Measurements from ENCODE around the gene IMPDH1. TPM values are rescaled to one million over a fixed set of nuclear protein-coding genes. Genes with fewer than 3 reads are reported as not detected.

IMPDH1 gene
- total RNA-seq, 2 experiments from 2014 or later: 81.1 to 81.7 TPM

GRCh38 chr7:128357217-128357613, 52.6 kb downstream of the IMPDH1 start:
- POLR2A ChIA-PET: no interaction called here
- CTCF ChIA-PET: interaction anchor here (5.6 kb wide), 1 partner anchor 9 kb away, joined by 21 read pairs; no protein-coding TSS in a partner anchor

DNA sequence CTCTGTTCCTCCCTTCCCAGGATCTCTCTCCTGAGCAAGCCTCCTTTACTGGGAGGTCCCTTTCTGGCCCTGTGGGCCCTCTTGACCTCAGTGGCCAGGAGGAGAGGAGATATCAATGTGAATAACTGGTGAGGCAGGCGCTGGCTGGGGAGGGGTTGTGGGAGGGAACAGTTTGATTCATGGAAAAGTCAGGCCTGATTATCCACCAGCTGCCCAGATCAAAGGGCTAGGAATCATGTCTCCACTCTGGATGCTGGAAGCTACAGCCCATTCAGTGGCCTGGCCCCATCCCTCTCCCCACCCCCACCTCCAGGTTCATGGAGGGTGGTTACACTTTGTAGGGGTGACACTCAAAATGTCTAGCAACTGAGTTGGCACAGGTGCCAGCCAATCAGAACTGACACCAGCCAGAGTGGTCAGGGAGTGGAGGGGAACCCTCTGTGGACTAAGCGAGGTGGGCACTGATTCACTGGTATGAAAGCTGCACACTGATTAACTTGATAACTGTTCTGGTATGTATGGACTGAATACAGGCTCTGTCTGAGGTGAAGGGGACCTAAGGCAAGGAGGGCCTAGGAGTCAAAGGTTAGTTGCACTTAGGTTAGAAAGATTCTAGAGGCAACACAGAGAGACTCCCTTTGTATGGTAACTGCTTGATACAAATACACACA, 53.1 kb downstream of the IMPDH1 start:
- POLR2A ChIA-PET: no interaction called here
- CTCF ChIA-PET: interaction anchor here (5.6 kb wide), 1 partner anchor 9 kb away, joined by 21 read pairs; no protein-coding TSS in a partner anchor

- ChIA-PET POLR2A (no interaction called here), CTCF (interaction anchor here (0.8 to 1.7 kb wide), 3 partner anchors 8 to 34 kb away, joined by 3 to 4 read pairs (median 4); no protein-coding TSS in a partner anchor)
Observed at GRCh38 chr7:128353610-128354009, 56.2 kb downstream of the IMPDH1 start.

GRCh38 chr7:128353189-128353588, 56.6 kb downstream of the IMPDH1 start:
- POLR2A ChIA-PET: no interaction called here

DNA sequence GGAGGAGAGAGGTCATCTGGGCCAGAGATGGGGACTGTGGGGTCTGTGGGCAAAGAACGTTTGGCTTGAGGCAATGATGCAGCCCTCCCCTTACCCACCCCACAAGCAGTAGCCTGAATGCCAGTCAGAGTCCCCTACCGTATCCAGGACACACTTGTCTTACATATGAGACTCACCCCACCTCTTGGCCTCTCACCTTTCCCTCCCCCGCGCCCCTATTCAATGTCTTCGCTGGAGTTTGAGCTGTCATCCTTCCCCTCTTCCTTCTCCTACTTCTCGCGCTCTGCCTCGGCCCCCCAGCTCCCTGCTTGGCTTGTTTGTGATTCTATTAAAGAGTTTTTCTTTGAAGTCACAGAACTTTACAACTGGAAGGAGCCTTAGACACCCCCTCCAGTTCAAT, 57.1 kb downstream of the IMPDH1 start:
- CTCF ChIA-PET: interaction anchor here (0.8 to 1.7 kb wide), 3 partner anchors 9 to 35 kb away, joined by 3 to 4 read pairs (median 4); no protein-coding TSS in a partner anchor
- POLR2A ChIA-PET: no interaction called here

More at GRCh38 chr7:128353189-128353588, 56.6 kb downstream of the IMPDH1 start:
- CTCF ChIA-PET: interaction anchor here (0.8 to 1.7 kb wide), 3 partner anchors 9 to 35 kb away, joined by 3 to 4 read pairs (median 4); no protein-coding TSS in a partner anchor

DNA sequence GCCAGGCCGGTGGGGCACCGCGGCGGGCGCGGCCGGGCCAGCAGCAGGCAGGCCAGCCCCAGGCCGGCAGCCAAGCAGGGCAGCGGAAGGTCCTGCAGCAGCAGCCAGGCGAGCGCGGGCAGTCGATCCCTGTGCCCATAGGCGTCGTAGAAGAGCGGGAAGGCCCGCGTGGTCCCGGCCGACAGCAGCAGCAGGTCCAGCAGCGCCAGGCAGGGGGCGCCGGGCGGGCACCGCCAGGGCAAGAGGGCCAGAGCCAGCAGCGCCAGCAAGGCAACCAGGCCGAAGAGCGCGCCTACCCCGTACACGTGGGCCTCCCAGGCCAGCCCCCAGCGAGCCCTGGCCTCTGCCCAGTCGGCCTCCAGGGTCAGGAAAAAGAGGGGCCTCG, 57.6 kb downstream of the IMPDH1 start:
- POLR2A ChIA-PET: no interaction called here
- CTCF ChIA-PET: no interaction called here

GRCh38 chr7:128351296-128352152, 58.3 kb downstream of the IMPDH1 start:
- ChIA-PET CTCF (interaction anchor here (0.6 to 8.9 kb wide), 5 partner anchors 11 to 47 kb away, joined by 3 to 114 read pairs (median 3); no protein-coding TSS in a partner anchor), POLR2A (no interaction called here)

DNA sequence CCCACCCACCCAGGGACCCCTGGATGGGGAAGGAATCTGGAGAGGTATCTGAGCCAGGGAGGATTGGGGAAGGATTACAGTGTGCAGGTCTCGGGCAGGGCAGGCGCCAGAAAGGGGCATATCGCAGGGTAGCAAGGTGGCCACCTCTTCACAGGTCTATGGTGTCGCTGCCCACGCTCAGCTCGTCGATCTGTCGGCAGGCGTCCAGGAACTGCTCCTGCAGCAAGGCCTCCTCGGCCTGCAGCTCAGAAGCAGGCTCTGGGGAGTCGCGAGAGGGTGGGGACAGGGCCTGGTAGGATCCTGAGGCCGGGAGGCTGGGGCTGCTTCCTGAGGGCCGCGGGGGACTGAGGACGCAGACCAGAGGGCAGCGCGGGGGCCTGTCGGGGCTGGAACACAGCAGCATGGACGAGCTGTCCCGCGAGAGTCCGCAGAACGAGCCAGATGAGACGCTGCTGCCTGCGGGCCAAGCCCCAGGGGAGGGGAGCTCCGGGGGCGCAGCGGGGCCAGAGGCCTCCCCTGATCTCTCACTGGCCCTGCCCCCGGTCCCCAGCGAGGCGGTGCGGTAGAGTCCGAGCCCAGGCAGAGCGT, 59.0 kb downstream of the IMPDH1 start:
- POLR2A ChIA-PET: no interaction called here
- CTCF ChIA-PET: interaction anchor here (1.5 to 8.9 kb wide), 5 partner anchors 12 to 75 kb away, joined by 3 to 114 read pairs (median 4); no protein-coding TSS in a partner anchor

DNA sequence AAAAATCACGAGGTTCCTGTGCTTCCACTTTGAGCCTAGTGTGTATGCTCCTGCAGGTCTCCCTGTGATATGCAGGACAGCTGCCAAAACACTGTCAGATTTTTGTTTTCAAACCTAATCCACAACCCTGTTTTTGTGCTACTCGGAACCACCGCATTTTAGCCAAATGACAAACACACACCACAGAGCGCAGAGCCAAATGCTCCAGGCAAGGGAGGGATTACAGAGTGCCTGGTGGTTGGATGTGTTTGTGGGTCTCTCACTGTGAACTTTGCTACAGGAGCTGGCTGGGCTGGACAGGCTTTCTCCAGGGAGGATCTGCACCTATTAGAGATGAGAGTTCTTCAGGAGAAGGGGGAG, 60.3 kb downstream of the IMPDH1 start:
- ChIA-PET CTCF (interaction anchor here (1.6 to 8.9 kb wide), 4 partner anchors 37 to 77 kb away, joined by 3 to 114 read pairs (median 16); no protein-coding TSS in a partner anchor), POLR2A (no interaction called here)

GRCh38 chr7:128347647-128348097, 62.1 kb downstream of the IMPDH1 start:
- CTCF ChIA-PET: interaction anchor here (0.6 to 8.9 kb wide), 18 partner anchors 8 to 839 kb away, joined by 3 to 114 read pairs (median 4); partner anchors contain the start of gene PRRT4

DNA sequence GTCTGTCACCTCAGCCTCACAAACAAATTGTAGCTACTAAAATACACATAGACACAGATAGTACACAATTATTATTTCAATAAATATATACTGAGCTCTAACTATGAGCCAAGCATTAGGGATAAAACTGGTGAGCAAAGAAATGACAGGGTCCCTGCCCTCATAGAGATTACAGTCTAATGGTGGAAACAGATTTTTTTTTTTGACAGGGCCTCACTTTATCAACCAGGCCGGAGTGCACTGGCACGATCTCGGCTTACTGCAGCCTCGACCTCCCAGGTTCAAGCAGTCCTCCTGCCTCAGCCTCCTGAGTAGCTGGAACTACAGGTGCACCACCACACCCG, 65.4 kb downstream of the IMPDH1 start:
- ChIA-PET CTCF (interaction anchor here (1.1 to 8.9 kb wide), 4 partner anchors 37 to 81 kb away, joined by 3 to 114 read pairs (median 4); no protein-coding TSS in a partner anchor), POLR2A (interaction anchor here (0.5 kb wide), 1 partner anchor 25 kb away, joined by 5 read pairs; no protein-coding TSS in a partner anchor)

More at GRCh38 chr7:128347647-128348097, 62.1 kb downstream of the IMPDH1 start:
- POLR2A ChIA-PET: interaction anchor here (0.9 kb wide), 1 partner anchor 40 kb away, joined by 4 read pairs; no protein-coding TSS in a partner anchor

- ChIA-PET CTCF (interaction anchor here (1.0 to 8.9 kb wide), 4 partner anchors 38 to 83 kb away, joined by 4 to 114 read pairs (median 4); no protein-coding TSS in a partner anchor), POLR2A (interaction anchor here (0.5 to 1.0 kb wide), 4 partner anchors 14 to 50 kb away, joined by 3 read pairs; partner anchors contain the start of gene PRRT4)
Observed at GRCh38 chr7:128343554-128344430, 66.0 kb downstream of the IMPDH1 start, which contains the start of gene RBM28. RBM28 (minus strand) TSS chr7:128343908; CDS start chr7:128343793, 115 bp downstream.

Other genes with a start within 250 kb of the IMPDH1 start
- gene LEP, start 168.7 kb downstream of the IMPDH1 start, total RNA-seq: not detected
- gene RBM28, start 66.1 kb downstream of the IMPDH1 start, total RNA-seq: 10 to 100 TPM; 74.3 to 81.2 TPM
- under 1 TPM; 0.23 to 0.27 TPM for gene PRRT4, start 48.3 kb downstream of the IMPDH1 start, total RNA-seq
- 10 to 100 TPM; 49.9 to 53.1 TPM for gene HILPDA, start 45.9 kb upstream of the IMPDH1 start, total RNA-seq
- gene METTL2B, start 66.8 kb upstream of the IMPDH1 start, total RNA-seq: 10 to 100 TPM; 59.3 to 60.4 TPM